A673 (cell line): ENCODE measurements around the gene GRIK3. TPM values are rescaled to one million over a fixed set of nuclear protein-coding genes. Genes with fewer than 3 reads are reported as not detected.

Source experiments
- BruUV-seq: library from RNA; stranded (reverse); fragments of 400-500 nt; replicated peaks from 2 replicates; lab custom pipeline; 2021; lab: Mats Ljungman, UMichigan
- CTCF ChIA-PET: fragments of 300-600 bp; sonication (Branson Sonifier 250); formaldehyde crosslinking; loops from one replicate; lab custom pipeline; 2022; ENCODE audit warnings: antibody characterized with exemption; lab: Charles Lee
- POLR2A ChIA-PET: fragments of 300-600 bp; sonication (Branson Sonifier 250); formaldehyde crosslinking; loops from one replicate; lab custom pipeline; 2022; ENCODE audit warnings: antibody characterized with exemption; ENCODE audit not compliant: low non-redundant PET; lab: Charles Lee
- DNase-seq: peaks from one replicate; pipeline ENCODE4 v3.0.0-alpha.2; 2015; ENCODE audit warnings: low spot score
- H3K27ac ChIP-seq: fragments of 200-600 bp; sonication (generic); 2 replicates; pipeline ENCODE4 v1.5.1; 2016; ENCODE audit warnings: mixed run types, low read depth, mild to moderate bottlenecking, mixed read lengths, antibody characterized with exemption, low read length; ENCODE audit not compliant: poor library complexity, severe bottlenecking
- H3K27me3 ChIP-seq: fragments of 200-600 bp; sonication (generic); replicated peaks from 2 replicates; pipeline ENCODE4 v1.6.1; 2017; ENCODE audit warnings: mixed run types, low read depth, mild to moderate bottlenecking, mixed read lengths, antibody characterized with exemption, low read length; ENCODE audit not compliant: insufficient read depth, poor library complexity
- H3K36me3 ChIP-seq: fragments of 200-600 bp; sonication (generic); 2 replicates; pipeline ENCODE4 v1.6.1; 2016; ENCODE audit warnings: mixed run types, mild to moderate bottlenecking, mixed read lengths, antibody characterized with exemption, low read length; ENCODE audit not compliant: insufficient read depth, poor library complexity, severe bottlenecking
- H3K4me1 ChIP-seq: fragments of 200-600 bp; sonication (generic); 2 replicates; pipeline ENCODE4 v1.6.1; 2017; ENCODE audit warnings: mixed run types, mild to moderate bottlenecking, mixed read lengths, antibody characterized with exemption, low read length; ENCODE audit not compliant: insufficient read depth, poor library complexity, severe bottlenecking
- H3K4me3 ChIP-seq: fragments of 200-600 bp; sonication (generic); 2 replicates; pipeline ENCODE4 v1.5.1; 2016; ENCODE audit warnings: low read depth, mixed run types, mild to moderate bottlenecking, mixed read lengths, low read length; ENCODE audit not compliant: poor library complexity, severe bottlenecking
- H3K9me3 ChIP-seq: fragments of 200-600 bp; sonication (generic); 2 replicates; pipeline ENCODE4 v1.6.1; 2016; ENCODE audit warnings: mixed run types, low read depth, mild to moderate bottlenecking, mixed read lengths, antibody characterized with exemption, low read length; ENCODE audit not compliant: poor library complexity, severe bottlenecking
- CTCF ChIP-seq: fragments of 300-800, 200-600 bp; sonication (generic); conservative IDR thresholded peaks from 2 replicates; pipeline ENCODE4 v1.5.1; 2017; ENCODE audit warnings: low read depth, mild to moderate bottlenecking, antibody characterized with exemption, low read length, moderate library complexity, mixed read lengths
- EZH2 ChIP-seq: fragments of 200-600 bp; sonication (generic); IDR thresholded peaks from 2 replicates; pipeline ENCODE4 v1.6.1; 2017; ENCODE audit warnings: borderline replicate concordance, low read depth, mild to moderate bottlenecking, mixed read lengths, antibody characterized with exemption, low read length; ENCODE audit not compliant: poor library complexity, severe bottlenecking
- intact Hi-C: fragments of 100-400 bp; cut with micrococcal nuclease; formaldehyde crosslinking; loops from one replicate; pipeline ENCODE4 v1.10.0; 2022; ENCODE audit not compliant: unreplicated experiment
- total RNA-seq: library from RNA; stranded (reverse); gene quantifications from 2 replicates; pipeline ENCODE4 v1.2.3, GENCODE V29; 2021

GRIK3 gene
- total RNA-seq, 1 experiment from 2014 or later = 0.17 TPM

GRCh38 chr1:36937371-36937770 lies 96.9 kb downstream of the GRIK3 start:
- H3K27me3 ChIP-seq = peaks cover 51% of the 10 kb centered on the region
- no peaks in the 10 kb centered on the region for H3K9me3 ChIP-seq
- intact Hi-C loops = no loop called here
- no peaks in the 10 kb centered on the region for H3K4me1 ChIP-seq
- POLR2A ChIA-PET = no interaction called here
- H3K4me3 ChIP-seq = no peak overlapping the region
- DNase-seq = no peak
- no peak for TF ChIP-seq EZH2
- H3K27ac ChIP-seq = no peak overlapping the region
- H3K36me3 ChIP-seq = no peaks in the 10 kb centered on the region
- CTCF ChIA-PET = no interaction called here
- no TSS peak for BruUV-seq

GRCh38 chr1:36934061-36934460 lies 100.3 kb downstream of the GRIK3 start:
- DNase-seq = no peak
- no TSS peak for BruUV-seq
- no peaks in the 10 kb centered on the region for H3K36me3 ChIP-seq
- no peak overlapping the region for H3K4me3 ChIP-seq
- TF ChIP-seq EZH2 = no peak
- no peak for TF ChIP-seq CTCF
- CTCF ChIA-PET = no interaction called here
- no peaks in the 10 kb centered on the region for H3K9me3 ChIP-seq
- POLR2A ChIA-PET = no interaction called here
- intact Hi-C loops = no loop called here
- peaks cover 51% of the 10 kb centered on the region for H3K27me3 ChIP-seq
- H3K4me1 ChIP-seq = no peaks in the 10 kb centered on the region
- H3K27ac ChIP-seq = no peak overlapping the region

GRCh38 chr1:36927826-36928225 lies 106.5 kb downstream of the GRIK3 start:
- Histone ChIP-seq H3K27ac (no peak overlapping the region), H3K4me3 (no peak overlapping the region), H3K9me3 (no peaks in the 10 kb centered on the region), H3K4me1 (no peaks in the 10 kb centered on the region), H3K27me3 (peaks cover 5% of the 10 kb centered on the region), H3K36me3 (no peaks in the 10 kb centered on the region)
- intact Hi-C loops = no loop called here
- no peak for TF ChIP-seq EZH2
- no peak for TF ChIP-seq CTCF
- no peak for DNase-seq
- POLR2A ChIA-PET = interaction anchor here (0.7 kb wide), 1 partner anchor 72 kb away, joined by 4 read pairs; no protein-coding TSS in a partner anchor
- no TSS peak for BruUV-seq
- CTCF ChIA-PET = no interaction called here

- no peak overlapping the region for H3K4me3 ChIP-seq
- H3K4me1 ChIP-seq = no peaks in the 10 kb centered on the region
- BruUV-seq = no TSS peak
- no peak overlapping the region for H3K27ac ChIP-seq
- H3K36me3 ChIP-seq = no peaks in the 10 kb centered on the region
- H3K9me3 ChIP-seq = no peaks in the 10 kb centered on the region
- H3K27me3 ChIP-seq = no peaks in the 10 kb centered on the region
- POLR2A ChIA-PET = no interaction called here
- CTCF ChIA-PET = no interaction called here
- intact Hi-C loops = no loop called here
- TF ChIP-seq EZH2 (no peak), CTCF (no peak)
- no peak for DNase-seq
Measured at GRCh38 chr1:36925251-36925650, 109.1 kb downstream of the GRIK3 start.
